HEK293 (cell line): ENCODE data around the gene GNS.

Experiments
- CTCF ChIA-PET: fragments of 350-600 bp; formaldehyde crosslinking; extraction: SDS; loops from one replicate; lab custom pipeline; 2021; ENCODE audit warnings: antibody characterized with exemption; lab: Yijun Ruan, JAX
- POLR2A ChIA-PET: fragments of 300-600 bp; formaldehyde crosslinking; extraction: SDS; loops from one replicate; lab custom pipeline; 2020; ENCODE audit warnings: antibody characterized with exemption, inconsistent platforms; lab: Yijun Ruan, JAX
- H3K27ac ChIP-seq: fragments of 200-500 bp; sonication (Bioruptor generic); 2 replicates; pipeline ENCODE4 v1.5.1; 2014; ENCODE audit warnings: low read depth, low read length, control low read depth, inconsistent platforms; ENCODE audit errors: extremely low read depth
- H3K36me3 ChIP-seq, 2 experiments: fragments of 200-500 bp in 1 of 2; sonication (Bioruptor generic) in 1 of 2; 1 replicate in 1 of 2; 2 replicates in 1 of 2; pipeline ENCODE4 v1.5.1; 2014 to 2017; ENCODE audit warnings: inconsistent platforms in 2 of 2, low read length in 2 of 2; ENCODE audit not compliant: control insufficient read depth in 2 of 2, insufficient read depth in 1 of 2
- H3K4me1 ChIP-seq: fragments of 200-500 bp; sonication (Bioruptor generic); 2 replicates; pipeline ENCODE4 v1.5.1; 2014; ENCODE audit warnings: mild to moderate bottlenecking, low read length, inconsistent platforms; ENCODE audit not compliant: control insufficient read depth, insufficient read depth
- H3K4me3 ChIP-seq: 2 replicates; pipeline ENCODE4 v1.5.1; 2011; ENCODE audit warnings: low read depth, mild to moderate bottlenecking, control low read depth, low read length, moderate library complexity
- H3K9me3 ChIP-seq: fragments of 200-500 bp; sonication (Bioruptor generic); 2 replicates; pipeline ENCODE4 v1.5.1; 2014; ENCODE audit warnings: low read depth, low read length, inconsistent platforms; ENCODE audit not compliant: control insufficient read depth, insufficient read depth
- ELK4 ChIP-seq: IDR thresholded peaks from 2 replicates; pipeline ENCODE4 v1.6.1; 2011; ENCODE audit warnings: mild to moderate bottlenecking, low read depth, low read length, borderline replicate concordance
- MEIS1 ChIP-seq: sonication (generic); formaldehyde crosslinking; IDR thresholded peaks from 2 replicates; pipeline ENCODE4 v1.8.1; 2022; ENCODE audit warnings: missing genetic modification reagents, mild to moderate bottlenecking, borderline replicate concordance
- RBAK ChIP-seq: fragments of 450-650 bp; formaldehyde crosslinking; IDR thresholded peaks from 2 replicates; pipeline ENCODE4 v1.5.1; 2016; ENCODE audit warnings: missing biosample characterization, missing genetic modification characterization
- ZBTB44 ChIP-seq: fragments of 450-650 bp; IDR thresholded peaks from 2 replicates; pipeline ENCODE4 v1.5.1; 2018; ENCODE audit warnings: missing biosample characterization, mild to moderate bottlenecking, missing genetic modification characterization
- ZNF148 ChIP-seq: fragments of 450-650 bp; formaldehyde crosslinking; IDR thresholded peaks from 2 replicates; pipeline ENCODE4 v1.5.0; 2017; ENCODE audit warnings: missing biosample characterization, missing genetic modification characterization, borderline replicate concordance
- ZNF221 ChIP-seq: fragments of 450-650 bp; formaldehyde crosslinking; IDR thresholded peaks from 2 replicates; pipeline ENCODE4 v1.5.1; 2017; ENCODE audit warnings: missing biosample characterization, missing genetic modification characterization, borderline replicate concordance
- ZNF324 ChIP-seq: fragments of 450-650 bp; formaldehyde crosslinking; IDR thresholded peaks from 2 replicates; pipeline ENCODE4 v1.5.1; 2016; ENCODE audit warnings: missing biosample characterization, missing genetic modification characterization
- ZNF449 ChIP-seq: fragments of 450-650 bp; formaldehyde crosslinking; IDR thresholded peaks from 2 replicates; pipeline ENCODE4 v1.5.1; 2017; ENCODE audit warnings: missing biosample characterization, mild to moderate bottlenecking, missing genetic modification characterization, moderate library complexity
- ZNF514 ChIP-seq: fragments of 450-650 bp; formaldehyde crosslinking; IDR thresholded peaks from 2 replicates; pipeline ENCODE4 v1.5.1; 2016; ENCODE audit warnings: missing biosample characterization, missing genetic modification characterization
- ZNF518A ChIP-seq: fragments of 450-650 bp; formaldehyde crosslinking; conservative IDR thresholded peaks from 2 replicates; pipeline ENCODE4 v1.5.1; 2016; ENCODE audit warnings: low read depth, missing biosample characterization, missing genetic modification characterization
- ZNF521 ChIP-seq: fragments of 450-650 bp; formaldehyde crosslinking; IDR thresholded peaks from 2 replicates; pipeline ENCODE4 v1.5.1; 2017; ENCODE audit warnings: missing biosample characterization, mild to moderate bottlenecking, missing genetic modification characterization
- ZNF549 ChIP-seq: fragments of 450-650 bp; IDR thresholded peaks from 2 replicates; pipeline ENCODE4 v1.5.1; 2018; ENCODE audit warnings: missing biosample characterization, missing genetic modification characterization, mild to moderate bottlenecking, inconsistent platforms, moderate library complexity
- ZNF76 ChIP-seq: fragments of 450-650 bp; formaldehyde crosslinking; IDR thresholded peaks from 2 replicates; pipeline ENCODE4; 2016; ENCODE audit warnings: low read depth, missing biosample characterization, missing genetic modification characterization, borderline replicate concordance
- ZNF776 ChIP-seq: fragments of 450-650 bp; formaldehyde crosslinking; IDR thresholded peaks from 2 replicates; pipeline ENCODE4 v1.5.0; 2017; ENCODE audit warnings: missing biosample characterization, missing genetic modification characterization, borderline replicate concordance
- ZSCAN16 ChIP-seq: fragments of 450-650 bp; formaldehyde crosslinking; IDR thresholded peaks from 2 replicates; pipeline ENCODE4 v1.5.1; 2016; ENCODE audit warnings: missing biosample characterization, missing genetic modification characterization
- ZSCAN5A ChIP-seq: fragments of 450-650 bp; formaldehyde crosslinking; IDR thresholded peaks from 2 replicates; pipeline ENCODE4 v1.5.1; 2016; ENCODE audit warnings: missing biosample characterization, missing genetic modification characterization

The GNS gene

GRCh38 chr12:64752833-64753238 is 6.4 kb downstream of the GNS start (continued):
- TF ChIP-seq ZNF76 (tag by site-specific recombination) (no peak), ZNF148 (tag by site-specific recombination) (no peak), ZBTB44 (tag by site-specific recombination) (no peak), ZNF221 (tag by site-specific recombination) (no peak), ZSCAN5A (no peak)

- H3K9me3 ChIP-seq, result no peaks in the 10 kb centered on the region
- H3K4me3 ChIP-seq, result no peak overlapping the region
- ChIA-PET CTCF (interaction anchor here (0.9 to 1.6 kb wide), 2 partner anchors 44 to 54 kb away, joined by 3 to 4 read pairs; no protein-coding TSS in a partner anchor), POLR2A (no interaction called here)
- H3K4me1 ChIP-seq, result no peaks in the 10 kb centered on the region
- no peak for TF ChIP-seq ZNF521
- no peak for TF ChIP-seq ZNF549 (tag by site-specific recombination)
- H3K36me3 ChIP-seq, result peaks cover 19 to 53% of the 10 kb centered on the region in 2 experiments
- no peak overlapping the region for H3K27ac ChIP-seq
Observed at GRCh38 chr12:64752032-64752431, 7.2 kb downstream of the GNS start.

- Histone ChIP-seq H3K9me3 (no peaks in the 10 kb centered on the region), H3K36me3 (peaks cover 23 to 72% of the 10 kb centered on the region in 2 experiments), H3K4me3 (no peak overlapping the region), H3K27ac (no peak overlapping the region), H3K4me1 (no peaks in the 10 kb centered on the region)
- ChIA-PET POLR2A (no interaction called here), CTCF (no interaction called here)
- TF ChIP-seq ZNF449 (tag by site-specific recombination), result no peak
- TF ChIP-seq RBAK (tag by site-specific recombination), result no peak
- TF ChIP-seq ZNF518A, result no peak
- TF ChIP-seq ZSCAN16 (tag by site-specific recombination), result no peak
- TF ChIP-seq ZNF776 (tag by site-specific recombination), result no peak
- no peak for TF ChIP-seq MEIS1 (CRISPR knock-in tag)
- no peak for TF ChIP-seq ZNF514 (tag by site-specific recombination)
- no peak for TF ChIP-seq ELK4
- no peak for TF ChIP-seq ZNF324 (tag by site-specific recombination)
Observed at GRCh38 chr12:64749461-64750200, 9.6 kb downstream of the GNS start.
